Neural cell (in vitro differentiated cells): ENCODE data around the gene ENKUR.

Experiments
- CTCF ChIP-seq: fragments of 450-650 bp; IDR thresholded peaks from 2 replicates; pipeline ENCODE4 v1.5.1; 2014; ENCODE audit warnings: antibody characterized with exemption, mild to moderate bottlenecking, moderate library complexity; ENCODE audit not compliant: poor library complexity, severe bottlenecking
- POLR2AphosphoS5 ChIP-seq: IDR thresholded peaks from 2 replicates; pipeline ENCODE4 v1.6.1; 2012
- TAF1 ChIP-seq: IDR thresholded peaks from 2 replicates; pipeline ENCODE4 v1.6.1; 2012; ENCODE audit warnings: low read depth

- TF ChIP-seq CTCF (no peak), TAF1 (no peak), POLR2AphosphoS5 (no peak)
These were observed 57.8 kb downstream of the ENKUR start for GRCh38 chr10:24958091-24958720.
